GM18868 (cell line): Measurements from ENCODE around the gene DOCK10.

Source experiments
- ATAC-seq: cut with Tn5 transposase; IDR thresholded peaks from one replicate; pipeline ENCODE4 v1.9.1; 2021; ENCODE audit warnings: mild to moderate bottlenecking, moderate library complexity; ENCODE audit not compliant: unreplicated experiment

DOCK10 gene

GRCh38 chr2:224793946-224794345 is 248.3 kb downstream of the DOCK10 start:
- no peak for ATAC-seq

GRCh38 chr2:224786848-224787247 is 255.4 kb downstream of the DOCK10 start:
- no peak for ATAC-seq

- ATAC-seq: no peak
These were observed 260.9 kb downstream of the DOCK10 start for GRCh38 chr2:224781400-224781799.

- ATAC-seq: no peak
These were observed 261.4 kb downstream of the DOCK10 start for GRCh38 chr2:224780823-224781222.

- ATAC-seq: no peak
These were observed 262.2 kb downstream of the DOCK10 start for GRCh38 chr2:224780106-224780505.

GRCh38 chr2:224778474-224778877 is 263.8 kb downstream of the DOCK10 start:
- ATAC-seq: peak; percentile 79

- no peak for ATAC-seq
These were observed 264.7 kb downstream of the DOCK10 start for GRCh38 chr2:224777559-224777930.

GRCh38 chr2:224776795-224777558 is 265.3 kb downstream of the DOCK10 start:
- ATAC-seq: no peak

- no peak for ATAC-seq
These were observed 266.6 kb downstream of the DOCK10 start for GRCh38 chr2:224775647-224776046.

GRCh38 chr2:224774735-224775134 is 267.5 kb downstream of the DOCK10 start:
- no peak for ATAC-seq

GRCh38 chr2:224772494-224772893 is 269.8 kb downstream of the DOCK10 start:
- no peak for ATAC-seq

- no peak for ATAC-seq
These were observed 272.8 kb downstream of the DOCK10 start for GRCh38 chr2:224769489-224769888.

- peak; percentile 44 for ATAC-seq
These were observed 277.6 kb downstream of the DOCK10 start for GRCh38 chr2:224764565-224765236.

- no peak for ATAC-seq
These were observed 284.2 kb downstream of the DOCK10 start for GRCh38 chr2:224757934-224758548.

GRCh38 chr2:224753743-224754540 is 288.3 kb downstream of the DOCK10 start:
- no peak for ATAC-seq

GRCh38 chr2:224751996-224752698 is 290.1 kb downstream of the DOCK10 start:
- ATAC-seq: peak; percentile 80

GRCh38 chr2:224749136-224749535 is 293.1 kb downstream of the DOCK10 start:
- no peak for ATAC-seq

- no peak for ATAC-seq
These were observed 294.5 kb downstream of the DOCK10 start for GRCh38 chr2:224747765-224748164.

GRCh38 chr2:224736227-224736626 is 306.0 kb downstream of the DOCK10 start:
- ATAC-seq: no peak

- no peak for ATAC-seq
These were observed 307.3 kb downstream of the DOCK10 start for GRCh38 chr2:224734949-224735348.

- no peak for ATAC-seq
These were observed 310.6 kb downstream of the DOCK10 start for GRCh38 chr2:224731665-224732064.
